BLaER1 (cell line): ENCODE measurements around the gene CIBAR2.

Source experiments
- H3K27ac ChIP-seq: shearing (Covaris generic); formaldehyde crosslinking; 2 replicates; pipeline ENCODE4 v1.8.1; 2022
- H3K27me3 ChIP-seq: shearing (Covaris generic); formaldehyde crosslinking; 2 replicates; pipeline ENCODE4 v1.8.1; 2022
- H3K36me3 ChIP-seq: shearing (Covaris generic); formaldehyde crosslinking; 2 replicates; pipeline ENCODE4 v1.8.1; 2022
- H3K4me1 ChIP-seq: shearing (Covaris generic); formaldehyde crosslinking; 2 replicates; pipeline ENCODE4 v1.8.1; 2022
- H3K4me2 ChIP-seq: shearing (Covaris generic); formaldehyde crosslinking; 2 replicates; pipeline ENCODE4 v1.8.1; 2022
- H3K4me3 ChIP-seq: shearing (Covaris generic); formaldehyde crosslinking; 2 replicates; pipeline ENCODE4 v1.8.1; 2022
- H3K9ac ChIP-seq: shearing (Covaris generic); formaldehyde crosslinking; 2 replicates; pipeline ENCODE4 v1.8.1; 2022
- H3K9me3 ChIP-seq: shearing (Covaris generic); formaldehyde crosslinking; 2 replicates; pipeline ENCODE4 v1.8.1; 2022
- H4K20me1 ChIP-seq: shearing (Covaris generic); formaldehyde crosslinking; 2 replicates; pipeline ENCODE4 v1.8.1; 2022
- Cebpa-rat ChIP-seq: shearing (Covaris generic); IDR thresholded peaks from 2 replicates; pipeline ENCODE4 v1.8.1; 2022

The CIBAR2 gene

DNA sequence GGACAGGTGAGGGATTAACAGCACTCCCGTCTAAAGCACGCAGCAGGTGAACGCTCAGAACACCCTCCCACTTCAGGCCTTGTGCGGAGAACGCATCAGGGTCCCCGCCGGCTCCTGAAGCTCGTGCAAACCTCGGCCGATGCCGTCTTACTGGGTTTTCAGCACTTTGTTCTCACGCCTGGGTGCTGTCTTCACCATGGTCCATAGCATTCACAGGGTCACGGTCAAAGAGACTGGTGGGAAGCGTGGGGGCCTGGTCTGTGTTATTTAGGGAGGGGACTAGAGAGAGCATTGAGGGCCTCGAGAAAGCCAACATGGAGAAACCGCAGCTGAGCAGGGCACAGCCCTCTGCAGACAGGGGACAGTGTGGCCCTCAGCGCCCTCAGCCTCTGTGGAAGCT lies 26.6 kb downstream of the CIBAR2 start:
- Histone ChIP-seq H3K9me3 (no peaks in the 10 kb centered on the region), H3K4me1 (peaks cover 92% of the 10 kb centered on the region), H3K27me3 (peaks cover 23% of the 10 kb centered on the region), H3K36me3 (no peaks in the 10 kb centered on the region), H3K4me3 (no peak overlapping the region), H3K9ac (no peak overlapping the region), H4K20me1 (peaks cover 7% of the 10 kb centered on the region), H3K4me2 (peak overlapping the region; percentile 99), H3K27ac (no peak overlapping the region)
- no peak for TF ChIP-seq Cebpa-rat

DNA sequence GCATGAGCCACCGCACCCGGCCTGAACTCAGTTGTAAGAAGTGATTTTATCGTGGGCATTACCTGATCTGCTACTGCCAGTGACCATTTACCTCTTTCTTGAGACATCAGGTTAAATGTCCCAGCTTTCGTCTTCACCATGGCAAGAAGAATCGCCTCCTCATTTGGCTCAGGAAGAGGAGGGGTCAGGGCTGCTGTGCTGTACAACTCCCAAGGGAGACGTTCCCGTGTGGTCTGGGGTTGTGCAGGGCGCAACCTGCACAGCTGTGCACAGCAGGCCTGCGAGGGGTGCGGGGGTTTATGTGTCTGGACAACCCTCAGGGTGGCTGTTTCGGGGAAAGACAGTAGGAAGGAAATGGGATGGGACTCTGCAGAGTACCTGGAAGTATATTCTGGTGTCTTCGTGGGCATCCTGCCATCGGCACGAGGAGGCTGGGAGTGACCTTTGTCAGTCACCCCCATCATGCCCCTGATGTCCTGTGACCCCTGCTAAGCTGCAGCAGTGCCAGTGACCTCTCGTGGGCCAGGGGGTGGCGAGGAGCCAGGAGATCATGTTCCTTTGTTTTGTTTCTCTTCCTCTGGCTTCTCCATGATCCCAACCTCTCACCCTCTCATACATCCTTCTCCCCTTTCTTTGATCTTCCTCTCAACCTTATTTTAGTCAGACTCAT lies 27.3 kb downstream of the CIBAR2 start:
- H3K4me1 ChIP-seq, result peaks cover 86% of the 10 kb centered on the region
- H3K4me3 ChIP-seq, result no peak overlapping the region
- H3K9me3 ChIP-seq, result no peaks in the 10 kb centered on the region
- H3K9ac ChIP-seq, result no peak overlapping the region
- H3K27ac ChIP-seq, result no peak overlapping the region
- no peaks in the 10 kb centered on the region for H3K36me3 ChIP-seq
- TF ChIP-seq Cebpa-rat, result no peak
- peaks cover 18% of the 10 kb centered on the region for H3K27me3 ChIP-seq
- peaks cover 7% of the 10 kb centered on the region for H4K20me1 ChIP-seq
- peak overlapping the region; percentile 99 for H3K4me2 ChIP-seq

DNA sequence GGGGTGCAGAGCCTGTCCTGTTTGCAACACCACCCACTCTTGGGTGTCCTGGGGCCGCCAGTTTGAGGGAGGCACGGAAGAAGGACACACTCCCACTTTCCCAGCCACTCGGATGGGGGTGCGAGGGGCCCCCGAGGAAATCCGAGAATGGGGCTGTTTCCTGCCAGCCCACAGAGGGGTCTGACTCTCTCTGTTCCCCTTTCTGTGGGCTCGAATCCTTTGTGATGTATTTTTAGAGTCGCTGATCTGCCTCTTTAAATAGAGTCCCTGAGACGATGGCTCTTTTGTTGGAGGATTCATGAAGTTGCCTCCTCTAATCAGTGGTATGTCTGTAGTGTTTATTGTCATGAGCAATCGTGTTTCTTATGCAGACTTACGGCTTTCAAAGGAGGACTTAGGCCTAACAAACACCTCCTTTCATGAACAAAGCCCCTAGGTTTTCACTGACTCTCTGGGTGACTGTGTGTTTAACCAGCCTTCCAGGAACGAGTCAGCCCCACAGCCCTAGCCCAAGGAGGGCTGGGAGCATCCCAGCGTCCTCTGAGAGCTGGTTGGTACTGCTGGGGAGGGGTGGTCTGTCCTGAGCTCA lies 29.1 kb downstream of the CIBAR2 start:
- peak overlapping the region; percentile 55 for H3K4me3 ChIP-seq
- no peaks in the 10 kb centered on the region for H3K36me3 ChIP-seq
- no peaks in the 10 kb centered on the region for H3K9me3 ChIP-seq
- H3K9ac ChIP-seq, result peak overlapping the region; percentile 54; the same call in 1 of the 2 replicates
- no peak for TF ChIP-seq Cebpa-rat
- H4K20me1 ChIP-seq, result peaks cover 7% of the 10 kb centered on the region
- H3K27me3 ChIP-seq, result peaks cover 35% of the 10 kb centered on the region
- peaks cover 75% of the 10 kb centered on the region for H3K4me1 ChIP-seq
- H3K4me2 ChIP-seq, result peak overlapping the region; percentile 99
- H3K27ac ChIP-seq, result peak overlapping the region; percentile 58

DNA sequence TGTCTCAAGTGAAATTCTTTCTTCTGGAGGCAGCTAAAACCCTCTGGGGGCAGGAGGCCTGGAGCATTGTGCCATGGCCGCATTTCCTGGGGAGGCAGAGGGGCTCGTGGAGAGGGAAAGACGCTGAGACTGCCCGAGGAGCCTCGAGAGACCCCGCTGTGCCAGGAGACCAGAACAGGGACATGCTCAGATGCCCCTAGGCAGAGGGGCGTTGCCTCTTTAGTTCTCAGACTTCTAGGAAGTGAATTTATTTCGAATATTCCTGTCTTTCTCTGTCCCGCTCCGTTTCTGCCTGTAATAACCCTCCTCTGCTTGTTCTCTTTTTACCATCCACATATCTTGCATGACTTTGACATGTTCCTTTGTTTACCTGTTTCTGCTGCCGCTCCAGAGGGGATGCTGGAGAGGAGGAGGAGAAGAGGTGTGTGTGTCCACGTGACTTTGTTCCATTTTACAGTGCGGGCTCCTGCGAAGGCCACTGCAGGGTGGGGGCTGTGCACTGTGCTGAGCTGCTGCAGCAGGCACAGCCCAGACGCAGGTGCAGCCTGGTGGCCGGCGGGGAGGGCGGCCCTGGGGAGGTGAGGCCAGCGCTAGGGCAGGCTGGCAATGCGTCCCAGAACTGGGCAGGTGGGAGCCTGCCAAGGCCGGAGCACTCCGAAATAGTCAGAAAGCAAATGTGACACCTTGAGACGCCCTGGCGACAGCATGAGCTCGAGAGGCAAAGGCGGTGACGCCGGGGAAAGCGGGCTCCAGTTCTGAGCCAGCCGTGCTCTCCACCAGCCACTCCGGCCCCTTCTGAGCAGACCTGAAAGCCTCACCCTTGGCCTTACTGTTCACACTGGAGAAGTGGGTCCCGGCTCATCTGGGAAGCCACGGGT lies 29.9 kb downstream of the CIBAR2 start:
- Histone ChIP-seq H3K4me1 (peaks cover 81% of the 10 kb centered on the region), H3K36me3 (no peaks in the 10 kb centered on the region), H3K4me2 (peak overlapping the region; percentile 99), H3K9ac (peak overlapping the region; percentile 54; the same call in 1 of the 2 replicates), H3K27me3 (peaks cover 42% of the 10 kb centered on the region), H4K20me1 (peaks cover 7% of the 10 kb centered on the region), H3K9me3 (no peaks in the 10 kb centered on the region), H3K4me3 (peak overlapping the region; percentile 55), H3K27ac (peak overlapping the region; percentile 58; the same call in 1 of the 2 replicates)
- TF ChIP-seq Cebpa-rat, result no peak

DNA sequence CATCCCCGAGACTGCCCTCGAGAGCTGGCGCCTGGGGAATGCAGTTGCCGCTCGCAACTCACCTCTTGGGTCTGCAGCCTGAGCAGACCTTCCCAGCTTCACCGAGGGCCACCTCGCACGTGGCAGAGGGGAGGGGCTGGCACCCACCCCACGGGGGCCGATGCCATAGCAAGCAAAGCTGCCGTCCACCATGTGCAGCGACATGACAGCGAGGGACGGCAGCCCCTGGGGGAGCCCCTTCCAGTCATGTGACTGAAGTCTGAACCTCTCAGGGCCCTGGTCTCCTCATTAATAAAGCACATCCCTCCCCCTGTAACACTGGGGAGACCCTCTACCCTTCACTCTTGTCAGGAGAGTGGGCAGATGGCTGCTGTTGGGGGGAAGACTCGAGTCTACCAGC lies 30.5 kb downstream of the CIBAR2 start:
- peaks cover 48% of the 10 kb centered on the region for H3K27me3 ChIP-seq
- no peak for TF ChIP-seq Cebpa-rat
- peak overlapping the region; percentile 99 for H3K4me2 ChIP-seq
- no peaks in the 10 kb centered on the region for H3K36me3 ChIP-seq
- H3K9me3 ChIP-seq, result no peaks in the 10 kb centered on the region
- H3K27ac ChIP-seq, result no peak overlapping the region
- no peak overlapping the region for H3K9ac ChIP-seq
- H3K4me3 ChIP-seq, result no peak overlapping the region
- peaks cover 81% of the 10 kb centered on the region for H3K4me1 ChIP-seq
- peaks cover 7% of the 10 kb centered on the region for H4K20me1 ChIP-seq

DNA sequence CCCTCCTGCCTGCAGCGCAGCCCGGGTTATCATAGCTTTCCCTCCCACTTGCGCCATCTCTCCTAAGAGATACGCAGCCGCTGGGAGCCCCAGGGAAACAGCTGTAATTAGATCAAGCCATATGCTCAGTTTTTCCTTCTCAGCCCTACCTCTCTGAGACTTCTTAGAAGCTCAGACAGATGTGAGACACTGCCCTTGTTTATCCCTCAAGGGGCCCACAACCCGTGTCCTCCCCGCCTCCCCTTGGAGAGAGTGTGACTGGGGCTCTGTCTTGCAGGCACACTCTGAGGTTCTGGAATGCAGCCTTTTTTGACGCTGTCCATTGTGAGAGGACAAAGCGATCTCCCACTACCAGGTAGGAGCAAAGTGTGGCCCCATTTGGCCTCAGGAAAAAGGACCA lies 31.2 kb downstream of the CIBAR2 start:
- no peak overlapping the region for H3K4me3 ChIP-seq
- H3K4me1 ChIP-seq, result peaks cover 80% of the 10 kb centered on the region
- H4K20me1 ChIP-seq, result peaks cover 7% of the 10 kb centered on the region
- H3K36me3 ChIP-seq, result no peaks in the 10 kb centered on the region
- H3K9me3 ChIP-seq, result no peaks in the 10 kb centered on the region
- no peak overlapping the region for H3K27ac ChIP-seq
- H3K27me3 ChIP-seq, result peaks cover 50% of the 10 kb centered on the region
- no peak overlapping the region for H3K9ac ChIP-seq
- no peak for TF ChIP-seq Cebpa-rat
- peak overlapping the region; percentile 99 for H3K4me2 ChIP-seq

DNA sequence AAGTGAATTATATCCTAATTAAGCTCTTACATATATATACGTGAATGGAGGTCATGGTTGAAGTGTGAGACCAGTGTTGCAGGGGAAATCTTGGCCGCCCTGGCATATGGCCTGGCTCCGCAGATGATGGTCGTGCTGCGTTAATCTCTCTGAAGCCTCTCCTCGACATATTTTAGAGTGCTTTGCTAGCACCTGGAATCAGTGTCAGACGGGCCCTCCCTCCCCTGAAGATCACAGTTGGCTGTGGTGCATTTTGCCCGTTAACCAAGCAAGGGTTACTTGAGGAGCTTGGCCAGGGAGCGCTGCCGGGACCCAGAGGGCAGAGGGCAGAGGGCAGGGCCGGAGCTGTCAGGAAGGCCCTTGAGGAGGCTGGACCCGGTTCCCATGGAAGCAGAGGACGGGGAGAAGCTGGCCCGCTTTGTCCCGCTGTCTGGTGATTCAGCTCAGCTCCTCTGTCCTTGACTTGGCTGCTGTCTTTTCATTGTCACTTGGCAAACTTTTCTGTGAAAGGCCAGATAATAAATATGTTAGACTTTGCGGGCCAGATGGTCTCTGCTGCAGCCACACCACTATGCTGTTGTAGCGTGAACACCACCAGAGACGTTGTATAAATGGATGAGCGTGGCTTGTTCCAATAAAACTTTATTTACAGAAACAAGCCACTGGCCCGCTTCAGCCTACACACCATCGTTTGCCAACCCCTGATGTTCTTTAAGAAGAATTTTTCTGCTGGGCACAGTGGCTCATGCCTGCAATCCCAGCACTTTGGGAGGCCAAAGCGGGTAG lies 32.3 kb downstream of the CIBAR2 start:
- no peak overlapping the region for H3K4me2 ChIP-seq
- H3K27ac ChIP-seq, result no peak overlapping the region
- H4K20me1 ChIP-seq, result peaks cover 7% of the 10 kb centered on the region
- no peaks in the 10 kb centered on the region for H3K36me3 ChIP-seq
- no peaks in the 10 kb centered on the region for H3K9me3 ChIP-seq
- no peak overlapping the region for H3K4me3 ChIP-seq
- TF ChIP-seq Cebpa-rat, result no peak
- peaks cover 50% of the 10 kb centered on the region for H3K27me3 ChIP-seq
- H3K9ac ChIP-seq, result no peak overlapping the region
- H3K4me1 ChIP-seq, result peaks cover 69% of the 10 kb centered on the region

DNA sequence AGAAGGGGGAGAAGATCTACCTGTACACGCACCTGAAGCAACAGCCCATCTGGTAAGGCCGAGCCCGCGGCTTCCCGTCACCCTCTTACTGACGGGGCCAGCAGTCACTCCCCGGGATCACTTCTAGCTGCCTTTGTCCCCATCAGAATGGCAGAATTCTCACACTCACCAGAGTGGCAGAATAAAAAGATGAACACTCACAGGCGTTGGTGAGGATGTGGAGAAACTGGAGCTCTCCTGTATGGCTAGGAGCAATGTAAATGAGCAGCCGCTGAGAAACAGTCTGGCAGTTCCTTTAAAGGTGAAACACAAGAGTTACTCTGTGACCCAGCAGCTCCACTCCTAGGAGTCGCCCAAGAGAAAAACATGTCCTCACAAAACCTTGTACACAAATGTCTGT lies 33.3 kb downstream of the CIBAR2 start:
- H3K36me3 ChIP-seq, result no peaks in the 10 kb centered on the region
- H3K4me1 ChIP-seq, result peaks cover 59% of the 10 kb centered on the region
- no peak overlapping the region for H3K9ac ChIP-seq
- no peak for TF ChIP-seq Cebpa-rat
- peaks cover 50% of the 10 kb centered on the region for H3K27me3 ChIP-seq
- no peaks in the 10 kb centered on the region for H3K9me3 ChIP-seq
- H3K4me2 ChIP-seq, result no peak overlapping the region
- peaks cover 7% of the 10 kb centered on the region for H4K20me1 ChIP-seq
- no peak overlapping the region for H3K4me3 ChIP-seq
- H3K27ac ChIP-seq, result no peak overlapping the region

DNA sequence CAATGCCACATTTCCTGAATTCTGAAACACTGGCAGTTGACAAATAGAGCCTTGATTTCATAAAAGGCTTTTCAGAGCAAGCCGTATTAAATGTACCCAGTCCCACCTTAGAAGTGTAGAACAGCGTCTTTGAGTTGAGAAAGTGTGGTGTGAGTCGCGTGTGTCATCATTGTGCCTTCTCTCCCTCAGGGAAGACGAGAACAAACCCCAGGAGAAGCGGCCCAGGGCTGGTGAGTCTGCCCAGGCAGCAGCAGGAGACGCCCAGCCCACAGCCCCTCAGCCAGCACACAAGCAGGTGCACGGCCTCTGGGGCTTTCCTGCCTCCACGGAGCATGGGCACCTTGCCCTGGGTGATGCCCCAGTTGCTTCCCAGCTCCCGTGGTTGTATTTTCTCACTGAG lies 34.0 kb downstream of the CIBAR2 start:
- peak overlapping the region; percentile 66 for H3K4me2 ChIP-seq

More for the DNA sequence above, 34.0 kb downstream of the CIBAR2 start:
- Histone ChIP-seq H3K27me3 (peaks cover 50% of the 10 kb centered on the region), H3K4me1 (peaks cover 52% of the 10 kb centered on the region), H3K9ac (no peak overlapping the region), H3K4me3 (no peak overlapping the region), H3K27ac (no peak overlapping the region), H3K36me3 (no peaks in the 10 kb centered on the region), H3K9me3 (no peaks in the 10 kb centered on the region), H4K20me1 (peaks cover 7% of the 10 kb centered on the region)
- no peak for TF ChIP-seq Cebpa-rat
